Bronchial epithelial cell (primary cell): ENCODE results near the gene ESYT2. TPM values are rescaled to one million over a fixed set of nuclear protein-coding genes. Genes with fewer than 3 reads are reported as not detected.
A peak's percentile ranks its signal among the peaks of the same experiment; 100 is the strongest.

Source experiments
- DNase-seq: peaks from one replicate; pipeline ENCODE4 v3.0.0-alpha.2; 2010; ENCODE audit warnings: low read depth
- FAIRE-seq: peaks from 2 replicates; lab custom pipeline; 2011; peaks lifted over from hg19 to GRCh38; lab: Jason Lieb, UNC
- H3K27me3 ChIP-seq: 2 replicates; pipeline ENCODE4 v1.5.1; 2011; ENCODE audit warnings: low read length; ENCODE audit not compliant: control insufficient read depth, insufficient read depth
- H3K36me3 ChIP-seq: 2 replicates; pipeline ENCODE4 v1.5.1; 2011; ENCODE audit warnings: low read length; ENCODE audit not compliant: control insufficient read depth, insufficient read depth
- H3K4me3 ChIP-seq: 2 replicates; pipeline ENCODE4 v1.5.1; 2011; ENCODE audit warnings: mild to moderate bottlenecking, low read depth, low read length, control low read depth
- CTCF ChIP-seq: IDR thresholded peaks from 2 replicates; pipeline ENCODE4 v1.5.1; 2011; ENCODE audit warnings: mild to moderate bottlenecking, moderate library complexity, low read length, control low read depth, inconsistent platforms; ENCODE audit not compliant: insufficient read depth, severe bottlenecking
- total RNA-seq: library from RNA; depleted of rRNA; stranded (reverse); fragments of >200 nt; gene quantifications from 2 replicates; pipeline ENCODE4 v1.2.1, GENCODE V29; 2014

ESYT2 gene
- total RNA-seq, 1 donor from 2014 or later: 75.0 TPM

GRCh38 chr7:158849768-158850544 lies 20.6 kb upstream of the ESYT2 start:
- DNase-seq: peak; percentile 7

GRCh38 chr7:158849442-158849767 lies 20.1 kb upstream of the ESYT2 start:
- FAIRE-seq: no peak

More at GRCh38 chr7:158849768-158850544, 20.6 kb upstream of the ESYT2 start:
- no peaks in the 10 kb centered on the region for H3K36me3 ChIP-seq
- no peak for FAIRE-seq
- H3K4me3 ChIP-seq: no peak overlapping the region
- no peak for TF ChIP-seq CTCF
- H3K27me3 ChIP-seq: no peaks in the 10 kb centered on the region

GRCh38 chr7:158847451-158847866 lies 18.1 kb upstream of the ESYT2 start:
- FAIRE-seq: no peak
- H3K4me3 ChIP-seq: no peak overlapping the region

More at GRCh38 chr7:158849442-158849767, 20.1 kb upstream of the ESYT2 start:
- no peak overlapping the region for H3K4me3 ChIP-seq
- TF ChIP-seq CTCF: no peak
- DNase-seq: no peak
- H3K27me3 ChIP-seq: no peaks in the 10 kb centered on the region
- no peaks in the 10 kb centered on the region for H3K36me3 ChIP-seq

GRCh38 chr7:158846304-158846703 lies 17.0 kb upstream of the ESYT2 start:
- Histone ChIP-seq H3K4me3 (no peak overlapping the region), H3K27me3 (no peaks in the 10 kb centered on the region), H3K36me3 (no peaks in the 10 kb centered on the region)
- DNase-seq (no peak), FAIRE-seq (no peak)
- no peak for TF ChIP-seq CTCF

More at GRCh38 chr7:158847451-158847866, 18.1 kb upstream of the ESYT2 start:
- no peaks in the 10 kb centered on the region for H3K27me3 ChIP-seq
- no peak for TF ChIP-seq CTCF
- no peaks in the 10 kb centered on the region for H3K36me3 ChIP-seq
- DNase-seq: no peak

GRCh38 chr7:158843771-158844170 lies 14.5 kb upstream of the ESYT2 start:
- FAIRE-seq: no peak
- no peaks in the 10 kb centered on the region for H3K36me3 ChIP-seq
- H3K27me3 ChIP-seq: peaks cover 2% of the 10 kb centered on the region
- no peak for TF ChIP-seq CTCF
- no peak overlapping the region for H3K4me3 ChIP-seq
- DNase-seq: no peak
